Vagina (tissue), 2 donors: ENCODE measurements around the gene EDARADD.

Experiments used
- POLR2AphosphoS5 ChIP-seq, 2 donors: sonication (generic); formaldehyde crosslinking; IDR thresholded peaks; one replicate each; pipeline ENCODE4 v1.9.0; 2017; ENCODE audit warnings: antibody characterized with exemption in 2 of 2, mild to moderate bottlenecking in 2 of 2, low read depth in 1 of 2; ENCODE audit not compliant: insufficient read depth in 1 of 2
- TF ChIP-seq, protein P1 (sequence below), 3 experiments: fragments of 450-650 bp in 2 of 3; fragments of 200-600 bp in 1 of 3; sonication (generic) in 1 of 3; IDR thresholded peaks; one replicate each; pipeline ENCODE4 v1.5.1; 2017 to 2019; ENCODE audit warnings: antibody characterized with exemption in 3 of 3, mild to moderate bottlenecking in 2 of 3, moderate library complexity in 2 of 3

DNA sequence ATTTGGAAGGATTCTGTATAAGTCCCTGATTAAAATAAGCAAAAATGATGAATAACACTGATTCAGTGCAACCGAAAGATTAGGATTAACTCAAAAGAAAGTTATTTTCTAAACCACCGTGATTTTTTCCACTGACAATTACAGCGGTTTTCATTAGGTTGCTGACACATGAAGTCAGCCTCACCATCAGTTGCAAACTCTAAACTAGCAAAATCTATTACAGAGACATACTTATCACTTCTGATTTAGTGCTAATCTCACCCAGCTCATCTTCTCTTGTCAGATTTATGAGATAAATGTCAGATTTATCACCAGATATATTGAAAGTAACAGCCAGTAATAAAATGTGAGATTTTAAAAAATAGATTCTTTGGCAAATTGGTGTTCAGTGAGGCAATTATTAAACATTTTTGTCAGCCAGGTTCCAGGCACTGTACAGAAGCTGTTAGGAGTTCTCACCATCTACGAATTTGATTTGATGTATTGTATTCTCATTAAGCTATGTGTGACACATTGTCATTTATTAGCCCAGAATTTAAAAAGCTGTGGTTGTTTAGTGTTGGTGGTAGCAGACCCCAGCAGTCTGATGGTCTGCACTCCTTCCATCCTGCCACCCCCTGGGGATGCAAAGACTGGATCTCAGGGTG, 92.4 kb downstream of the EDARADD start:
- TF ChIP-seq, protein P1, sequence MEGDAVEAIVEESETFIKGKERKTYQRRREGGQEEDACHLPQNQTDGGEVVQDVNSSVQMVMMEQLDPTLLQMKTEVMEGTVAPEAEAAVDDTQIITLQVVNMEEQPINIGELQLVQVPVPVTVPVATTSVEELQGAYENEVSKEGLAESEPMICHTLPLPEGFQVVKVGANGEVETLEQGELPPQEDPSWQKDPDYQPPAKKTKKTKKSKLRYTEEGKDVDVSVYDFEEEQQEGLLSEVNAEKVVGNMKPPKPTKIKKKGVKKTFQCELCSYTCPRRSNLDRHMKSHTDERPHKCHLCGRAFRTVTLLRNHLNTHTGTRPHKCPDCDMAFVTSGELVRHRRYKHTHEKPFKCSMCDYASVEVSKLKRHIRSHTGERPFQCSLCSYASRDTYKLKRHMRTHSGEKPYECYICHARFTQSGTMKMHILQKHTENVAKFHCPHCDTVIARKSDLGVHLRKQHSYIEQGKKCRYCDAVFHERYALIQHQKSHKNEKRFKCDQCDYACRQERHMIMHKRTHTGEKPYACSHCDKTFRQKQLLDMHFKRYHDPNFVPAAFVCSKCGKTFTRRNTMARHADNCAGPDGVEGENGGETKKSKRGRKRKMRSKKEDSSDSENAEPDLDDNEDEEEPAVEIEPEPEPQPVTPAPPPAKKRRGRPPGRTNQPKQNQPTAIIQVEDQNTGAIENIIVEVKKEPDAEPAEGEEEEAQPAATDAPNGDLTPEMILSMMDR (IDR thresholded peaks at IDR 0.05), result no peak
- no peak for TF ChIP-seq POLR2AphosphoS5 (IDR thresholded peaks at IDR 0.05; ENCODE audit: insufficient read depth in 1 of 2, low read depth in 1 of 2)
